ENCODE results near the gene RHEB. TPM values are rescaled to one million over a fixed set of nuclear protein-coding genes. Genes with fewer than 3 reads are reported as not detected.
"Not testable (repeated sequence)": the region's sequence is repeated elsewhere in the genome, so short reads cannot be mapped to it uniquely, and the experiment has no call there.

The RHEB gene
- total RNA-seq, 1 donor from 2014 or later, result 88.2 TPM

DNA sequence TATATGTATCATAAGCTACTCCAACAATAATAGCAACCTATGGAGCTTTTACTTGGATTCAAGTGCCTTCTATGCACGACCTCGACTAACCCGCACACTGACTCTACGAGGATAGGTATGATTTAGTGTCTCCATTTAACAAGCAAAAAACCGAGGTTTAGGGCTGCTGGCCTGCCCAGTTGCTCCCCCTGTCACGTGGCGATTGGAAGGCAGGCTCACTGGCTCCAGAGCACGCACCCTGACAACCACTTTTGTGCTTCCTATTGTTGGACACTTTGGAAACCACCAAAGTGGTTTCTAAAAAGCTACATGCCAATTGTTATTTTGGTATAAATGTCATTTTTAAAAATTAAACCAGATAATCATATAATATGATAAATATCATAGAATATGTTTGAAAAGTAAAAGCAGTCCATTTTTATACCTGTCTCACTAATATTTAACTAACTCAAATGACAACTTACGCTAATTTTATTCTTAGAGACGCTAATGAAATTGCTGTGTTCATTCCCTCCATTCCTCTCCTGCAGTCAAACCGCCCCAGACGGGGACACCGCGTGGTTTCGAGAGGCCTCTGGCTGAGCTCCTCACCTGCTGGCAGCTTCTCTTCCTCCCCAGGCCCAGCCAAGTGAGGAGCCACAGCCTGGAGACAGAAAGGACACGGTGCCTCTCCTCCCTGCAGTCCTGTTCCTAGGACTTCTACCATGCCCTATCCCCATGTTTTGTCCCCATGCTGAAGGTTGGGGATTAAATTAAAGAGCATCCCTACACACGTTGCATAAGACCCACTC lies 22.2 kb upstream of the RHEB start:
- Mint-ChIP-seq H3K36me3 (ENCODE audit: unreplicated experiment) (no peaks in the 10 kb centered on the region), H3K27me3 (ENCODE audit: unreplicated experiment) (peaks cover 8% of the 10 kb centered on the region), H3K9me3 (ENCODE audit: unreplicated experiment) (peaks cover 6% of the 10 kb centered on the region), H3K4me3 (ENCODE audit: unreplicated experiment) (no peak overlapping the region), H3K4me1 (ENCODE audit: low read depth, unreplicated experiment) (peaks cover 25% of the 10 kb centered on the region), H3K27ac (ENCODE audit: unreplicated experiment) (peak overlapping the region; percentile 64)
- DNase-seq, result no peak
- TF ChIP-seq, protein P1, sequence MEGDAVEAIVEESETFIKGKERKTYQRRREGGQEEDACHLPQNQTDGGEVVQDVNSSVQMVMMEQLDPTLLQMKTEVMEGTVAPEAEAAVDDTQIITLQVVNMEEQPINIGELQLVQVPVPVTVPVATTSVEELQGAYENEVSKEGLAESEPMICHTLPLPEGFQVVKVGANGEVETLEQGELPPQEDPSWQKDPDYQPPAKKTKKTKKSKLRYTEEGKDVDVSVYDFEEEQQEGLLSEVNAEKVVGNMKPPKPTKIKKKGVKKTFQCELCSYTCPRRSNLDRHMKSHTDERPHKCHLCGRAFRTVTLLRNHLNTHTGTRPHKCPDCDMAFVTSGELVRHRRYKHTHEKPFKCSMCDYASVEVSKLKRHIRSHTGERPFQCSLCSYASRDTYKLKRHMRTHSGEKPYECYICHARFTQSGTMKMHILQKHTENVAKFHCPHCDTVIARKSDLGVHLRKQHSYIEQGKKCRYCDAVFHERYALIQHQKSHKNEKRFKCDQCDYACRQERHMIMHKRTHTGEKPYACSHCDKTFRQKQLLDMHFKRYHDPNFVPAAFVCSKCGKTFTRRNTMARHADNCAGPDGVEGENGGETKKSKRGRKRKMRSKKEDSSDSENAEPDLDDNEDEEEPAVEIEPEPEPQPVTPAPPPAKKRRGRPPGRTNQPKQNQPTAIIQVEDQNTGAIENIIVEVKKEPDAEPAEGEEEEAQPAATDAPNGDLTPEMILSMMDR (IDR thresholded peaks at IDR 0.05; ENCODE audit: partially characterized antibody, unreplicated experiment), result no peak

DNA sequence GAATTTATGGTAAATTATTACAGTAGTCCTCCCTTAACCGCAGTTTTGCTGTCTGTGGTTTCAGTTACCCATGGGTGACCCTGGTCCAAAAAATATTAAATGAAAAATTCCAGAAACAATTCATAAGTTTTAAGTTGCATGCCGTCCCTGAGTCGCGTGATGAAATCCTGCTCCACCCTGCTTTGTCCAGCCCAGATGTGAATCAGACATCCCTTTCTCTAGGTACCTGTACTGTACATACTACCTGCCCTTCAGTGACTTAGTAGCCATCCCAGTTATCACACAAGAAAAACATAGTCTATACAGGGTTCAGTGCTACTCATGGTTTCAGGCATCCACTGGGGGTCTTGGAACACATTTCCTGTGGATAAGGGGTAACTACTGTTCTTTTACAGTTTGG lies 20.5 kb upstream of the RHEB start:
- H3K9me3 Mint-ChIP-seq (ENCODE audit: unreplicated experiment), result peaks cover 8% of the 10 kb centered on the region
- TF ChIP-seq, protein P1 (IDR thresholded peaks at IDR 0.05; ENCODE audit: partially characterized antibody, unreplicated experiment), result no peak
- DNase-seq, result no peak
- H3K36me3 Mint-ChIP-seq (ENCODE audit: unreplicated experiment), result no peaks in the 10 kb centered on the region
- H3K4me3 Mint-ChIP-seq (ENCODE audit: unreplicated experiment), result no peak overlapping the region
- peak overlapping the region; percentile 99 for H3K27ac Mint-ChIP-seq (ENCODE audit: unreplicated experiment)
- H3K4me1 Mint-ChIP-seq (ENCODE audit: low read depth, unreplicated experiment), result peaks cover 25% of the 10 kb centered on the region
- H3K27me3 Mint-ChIP-seq (ENCODE audit: unreplicated experiment), result peaks cover 9% of the 10 kb centered on the region

DNA sequence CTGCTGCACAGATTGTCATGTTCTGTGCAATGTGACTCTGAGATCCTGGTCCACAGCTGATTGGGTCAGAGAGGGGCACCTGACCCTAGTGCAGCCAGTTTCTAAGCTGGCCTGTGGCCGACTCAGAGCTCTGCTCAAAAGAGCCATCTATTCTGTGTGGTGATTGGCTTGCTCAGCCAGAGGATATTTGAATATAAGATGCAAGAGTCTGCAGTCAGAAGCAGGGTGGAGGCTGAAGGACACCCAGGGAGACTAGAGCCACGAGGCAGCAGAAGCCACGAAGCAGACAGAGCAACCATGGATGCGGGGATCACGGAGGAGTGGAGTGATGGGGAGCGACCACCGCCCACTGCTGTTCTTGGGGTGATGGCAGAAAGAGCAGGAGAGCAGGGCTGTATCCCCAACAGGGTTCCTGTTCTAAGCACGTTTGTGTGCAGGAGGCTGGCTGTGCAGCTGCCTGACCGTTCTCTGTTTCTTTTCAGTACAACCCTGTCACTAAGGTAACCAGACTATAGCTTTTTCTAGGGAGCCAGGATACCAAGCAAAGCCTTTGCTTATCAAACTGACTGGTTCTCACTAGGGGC lies 19.5 kb upstream of the RHEB start:
- peak; percentile 79 for DNase-seq
- no peaks in the 10 kb centered on the region for H3K36me3 Mint-ChIP-seq (ENCODE audit: unreplicated experiment)
- H3K4me3 Mint-ChIP-seq (ENCODE audit: unreplicated experiment), result peak overlapping the region; percentile 77
- TF ChIP-seq, protein P1 (IDR thresholded peaks at IDR 0.05; ENCODE audit: partially characterized antibody, unreplicated experiment), result no peak
- peaks cover 8% of the 10 kb centered on the region for H3K9me3 Mint-ChIP-seq (ENCODE audit: unreplicated experiment)
- peaks cover 9% of the 10 kb centered on the region for H3K27me3 Mint-ChIP-seq (ENCODE audit: unreplicated experiment)
- H3K4me1 Mint-ChIP-seq (ENCODE audit: low read depth, unreplicated experiment), result peaks cover 25% of the 10 kb centered on the region
- H3K27ac Mint-ChIP-seq (ENCODE audit: unreplicated experiment), result peak overlapping the region; percentile 99

DNA sequence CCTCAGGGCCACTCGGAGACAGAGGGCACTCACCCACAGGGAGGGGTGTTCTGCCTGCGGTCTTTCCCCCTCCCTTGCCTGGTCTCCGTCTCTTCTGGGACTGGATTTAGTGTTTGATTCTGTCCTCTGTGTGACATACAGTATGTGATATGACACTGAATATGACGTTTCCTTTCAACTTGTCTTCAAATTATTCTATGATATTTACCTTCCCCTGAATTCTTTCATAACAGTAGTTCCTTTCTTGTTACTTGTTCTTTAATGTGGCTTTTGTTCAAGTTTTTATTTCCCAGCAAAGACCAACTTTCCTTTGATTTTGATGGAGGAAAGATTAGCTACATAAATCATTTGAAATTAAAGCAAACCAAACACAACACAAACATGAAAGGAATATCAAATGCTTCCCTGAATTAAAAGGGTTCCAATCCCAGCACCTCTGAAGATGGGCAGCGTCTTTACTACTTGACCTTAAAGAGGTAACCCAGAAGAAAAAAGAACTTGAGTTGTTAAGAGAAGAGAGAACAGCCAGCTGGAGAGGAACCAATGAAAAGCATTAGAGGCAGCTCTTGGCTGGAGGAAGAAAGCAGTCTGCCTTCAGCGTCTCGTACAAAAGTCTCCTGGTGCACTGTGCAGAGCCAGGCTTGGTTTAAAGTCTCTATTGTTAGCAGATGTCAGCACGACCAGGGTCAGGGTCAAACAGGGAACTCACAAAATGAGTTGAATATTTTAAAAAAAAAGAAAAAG lies 18.3 kb upstream of the RHEB start:
- Mint-ChIP-seq H3K4me1 (ENCODE audit: low read depth, unreplicated experiment) (peaks cover 25% of the 10 kb centered on the region), H3K27me3 (ENCODE audit: unreplicated experiment) (peaks cover 9% of the 10 kb centered on the region), H3K4me3 (ENCODE audit: unreplicated experiment) (peak overlapping the region; percentile 77), H3K9me3 (ENCODE audit: unreplicated experiment) (peaks cover 8% of the 10 kb centered on the region), H3K27ac (ENCODE audit: unreplicated experiment) (peak overlapping the region; percentile 99), H3K36me3 (ENCODE audit: unreplicated experiment) (no peaks in the 10 kb centered on the region)
- no peak for DNase-seq
- TF ChIP-seq, protein P1 (IDR thresholded peaks at IDR 0.05; ENCODE audit: partially characterized antibody, unreplicated experiment), result no peak

DNA sequence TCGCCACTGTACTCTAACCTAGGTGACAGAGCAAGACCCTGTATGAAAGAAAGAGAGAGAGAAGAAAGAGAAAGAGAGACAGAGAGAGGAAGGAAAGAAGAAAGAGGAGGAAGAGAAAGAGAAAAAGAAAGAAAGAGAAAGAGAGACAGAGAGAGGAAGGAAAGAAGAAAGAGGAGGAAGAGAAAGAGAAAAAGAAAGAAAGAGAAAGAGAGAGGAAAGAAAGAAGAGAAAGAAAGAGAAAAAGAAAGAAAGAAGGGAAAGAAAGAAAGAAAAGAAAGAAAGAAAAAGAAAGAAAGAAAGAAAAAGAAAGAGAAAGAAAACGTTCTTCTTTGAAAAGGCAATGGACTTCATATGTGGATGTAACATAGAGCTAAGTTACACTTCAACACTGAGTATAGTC lies 16.5 kb upstream of the RHEB start:
- H3K27ac Mint-ChIP-seq (ENCODE audit: unreplicated experiment); DNase-seq; H3K27me3 Mint-ChIP-seq (ENCODE audit: unreplicated experiment); H3K9me3 Mint-ChIP-seq (ENCODE audit: unreplicated experiment); H3K4me3 Mint-ChIP-seq (ENCODE audit: unreplicated experiment); H3K36me3 Mint-ChIP-seq (ENCODE audit: unreplicated experiment): not testable (repeated sequence)
- peaks cover 22% of the 10 kb centered on the region for H3K4me1 Mint-ChIP-seq (ENCODE audit: low read depth, unreplicated experiment)

All from glutamatergic neuron (in vitro differentiated cells).